Adrenal gland (tissue), 12 donors: ENCODE measurements around the gene ZNF678. TPM values are rescaled to one million over a fixed set of nuclear protein-coding genes. Genes with fewer than 3 reads are reported as not detected.

Experiments
- DNase-seq, 7 donors: peaks; one replicate each; pipeline ENCODE4 v3.0.0-alpha.2; 2019 to 2020
- H3K27ac ChIP-seq, 5 donors: fragments of 200-600 bp; sonication (generic) in 4 of 5; 1 replicate in 3 of 5; 2 replicates in 2 of 5; pipeline versions ENCODE4 v1.5.1 to v1.8.0; 2016 to 2020; ENCODE audit warnings: mild to moderate bottlenecking in 1 of 5
- H3K27me3 ChIP-seq: fragments of 200-600 bp; 2 replicates; pipeline ENCODE4 v1.8.0; 2021
- H3K36me3 ChIP-seq, 2 donors: fragments of 200-600 bp; replicated peaks in 1 of 2; 1 replicate in 1 of 2; 2 replicates in 1 of 2; pipeline versions ENCODE4 v1.5.1 to v1.8.0; 2018 to 2022
- H3K4me1 ChIP-seq, 2 donors: fragments of 200-600 bp; replicated peaks in 1 of 2; 1 replicate in 1 of 2; 2 replicates in 1 of 2; pipeline versions ENCODE4 v1.5.1 to v1.8.0; 2018 to 2021
- H3K4me3 ChIP-seq, 4 donors: fragments of 200-600 bp; sonication (generic) in 3 of 4; one replicate each; pipeline ENCODE4 v1.5.1; 2016 to 2018
- H3K9me3 ChIP-seq, 3 donors: fragments of 200-600 bp; sonication (generic) in 1 of 3; replicated peaks in 1 of 3; 1 replicate in 2 of 3; 2 replicates in 1 of 3; pipeline versions ENCODE4 v1.5.1 to v1.8.0; 2016 to 2021
- CTCF ChIP-seq, 6 experiments: fragments of 450-650 bp in 4 of 6; fragments of 200-600 bp in 2 of 6; sonication (generic) in 1 of 6; IDR thresholded peaks; 1 replicate in 5 of 6; 2 replicates in 1 of 6; pipeline versions ENCODE4 v1.5.1 to v1.8.0; 2016 to 2021; ENCODE audit warnings: antibody characterized with exemption in 6 of 6, mild to moderate bottlenecking in 2 of 6, moderate library complexity in 1 of 6
- POLR2A ChIP-seq, 2 donors: fragments of 450-650 bp; IDR thresholded peaks; one replicate each; pipeline ENCODE4 v1.6.1; 2017; ENCODE audit warnings: antibody characterized with exemption in 2 of 2, mild to moderate bottlenecking in 2 of 2, moderate library complexity in 1 of 2
- WGBS, 4 donors: extraction: QIAGEN DNeasy Blood & Tissue Kit in 2 of 4; methylation state at CpG; one replicate each; pipeline versions ENCODE4 v1.1.5 to v1.1.7; 2013 to 2017; 5-methylcytosine and 5-hydroxymethylcytosine counted together
- intact Hi-C, 2 donors: fragments of 100-400 bp; cut with DNase I; formaldehyde crosslinking; loops; one replicate each; pipeline versions ENCODE4 v1.14.1 to v1.15.0; 2022 to 2023
- polyA plus RNA-seq, 3 donors: library from polyadenylated mRNA; stranded (reverse); fragments of 200-250 nt in 2 of 3; fragments of 350-450 nt in 1 of 3; fragmentation: Illumina TruSeq in 1 of 3; extraction: RNeasy Lipid Tissue Mini Kit (QIAGEN cat#74804) in 1 of 3; gene quantifications; one replicate each; pipeline ENCODE4 v1.2.3, GENCODE V29; 2013 to 2014
- total RNA-seq, 9 donors: library from RNA; depleted of rRNA in 4 of 9; stranded (reverse); fragments of >200 nt in 4 of 9; fragments of 120-200 nt in 1 of 9; fragmentation: NEBNext Ultra II Directional in 1 of 9; extraction: Animal tissue kit (Norgen Biotek cat#: 25700) in 1 of 9; gene quantifications; one replicate each; pipeline versions ENCODE4 v1.1.0 to v1.2.4, GENCODE V29; 2013 to 2023
- donor health status: healthy with polysubstance abuse.
- donor health status: Bipolar disorder and iron deficiency.
- donor health status: DM: yes; HTN: yes; CAD: no.
- donor health status: DM: no; HTN: no; CAD: no.
- donor health status: DM: no; HTN: no; CAD: no.
- donor health status: DM: yes; HTN: yes; CAD: no.

The ZNF678 gene
- total and polyA plus RNA-seq, 12 donors: 0.81 to 14.0 (median 5.5) TPM

GRCh38 chr1:227574926-227575325, 11.6 kb downstream of the ZNF678 start:
- Histone ChIP-seq H3K4me3 (no peak overlapping the region), H3K4me1 (no peaks in the 10 kb centered on the region), H3K9me3 (no peaks in the 10 kb centered on the region), H3K27ac (no peak overlapping the region), H3K36me3 (no peaks in the 10 kb centered on the region), H3K27me3 (no peaks in the 10 kb centered on the region)
- intact Hi-C loops: no loop called here
- no peak for DNase-seq
- WGBS, 4 donors: 96 to 100% (median 97%) methylated on average over 1 of the region's 1 CpG
- TF ChIP-seq POLR2A (IDR thresholded peaks at IDR 0.05) (no peak), CTCF (IDR thresholded peaks at IDR 0.05) (no peak)

- H3K27me3 ChIP-seq: no peaks in the 10 kb centered on the region
- DNase-seq: no peak
- H3K9me3 ChIP-seq: no peaks in the 10 kb centered on the region
- TF ChIP-seq POLR2A (IDR thresholded peaks at IDR 0.05) (no peak), CTCF (IDR thresholded peaks at IDR 0.05) (no peak)
- no peaks in the 10 kb centered on the region for H3K36me3 ChIP-seq
- H3K27ac ChIP-seq: no peak overlapping the region
- intact Hi-C loops: no loop called here
- H3K4me3 ChIP-seq: no peak overlapping the region
- H3K4me1 ChIP-seq: no peaks in the 10 kb centered on the region
Measured at GRCh38 chr1:227576189-227576588, 12.8 kb downstream of the ZNF678 start.

GRCh38 chr1:227577500-227577899, 14.1 kb downstream of the ZNF678 start:
- Histone ChIP-seq H3K4me3 (no peak overlapping the region), H3K36me3 (no peaks in the 10 kb centered on the region)
- TF ChIP-seq CTCF (IDR thresholded peaks at IDR 0.05) (no peak), POLR2A (IDR thresholded peaks at IDR 0.05) (no peak)

DNA sequence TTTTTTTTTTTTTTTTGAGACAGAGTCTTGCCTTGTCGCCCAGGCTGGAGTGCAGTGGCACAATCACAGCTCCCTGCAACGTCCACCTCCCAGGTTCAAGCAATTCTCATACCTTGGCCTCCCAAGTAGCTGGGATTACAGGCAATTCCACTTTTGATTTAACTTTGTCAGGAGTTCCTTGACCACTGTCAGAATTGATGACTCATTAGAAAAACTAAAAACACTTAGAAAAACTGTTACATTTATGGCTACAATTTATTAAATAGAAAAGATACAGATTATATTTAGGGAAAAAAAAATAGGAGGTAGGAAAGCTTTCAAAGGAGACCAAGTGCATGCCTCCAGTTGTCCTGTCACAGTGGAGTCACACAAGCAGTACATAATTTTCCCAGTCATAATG, 20.0 kb downstream of the ZNF678 start:
- 91 to 99% (median 94%) methylated on average over 2 of the region's 2 CpGs for WGBS, 4 donors
- no peak for DNase-seq
- intact Hi-C loops: no loop called here
- Histone ChIP-seq H3K36me3 (no peaks in the 10 kb centered on the region), H3K27me3 (no peaks in the 10 kb centered on the region), H3K4me3 (no peak overlapping the region), H3K4me1 (no peaks in the 10 kb centered on the region), H3K27ac (no peak overlapping the region), H3K9me3 (no peaks in the 10 kb centered on the region)
- no peak for TF ChIP-seq CTCF (IDR thresholded peaks at IDR 0.05)
- no peak for TF ChIP-seq POLR2A (IDR thresholded peaks at IDR 0.05)

More at GRCh38 chr1:227577500-227577899, 14.1 kb downstream of the ZNF678 start:
- intact Hi-C loops: no loop called here
- H3K27ac ChIP-seq: no peak overlapping the region
- H3K9me3 ChIP-seq: no peaks in the 10 kb centered on the region
- DNase-seq: no peak
- no peaks in the 10 kb centered on the region for H3K4me1 ChIP-seq
- no peaks in the 10 kb centered on the region for H3K27me3 ChIP-seq
